ENCODE results near the gene PAOX.

The PAOX gene

DNA sequence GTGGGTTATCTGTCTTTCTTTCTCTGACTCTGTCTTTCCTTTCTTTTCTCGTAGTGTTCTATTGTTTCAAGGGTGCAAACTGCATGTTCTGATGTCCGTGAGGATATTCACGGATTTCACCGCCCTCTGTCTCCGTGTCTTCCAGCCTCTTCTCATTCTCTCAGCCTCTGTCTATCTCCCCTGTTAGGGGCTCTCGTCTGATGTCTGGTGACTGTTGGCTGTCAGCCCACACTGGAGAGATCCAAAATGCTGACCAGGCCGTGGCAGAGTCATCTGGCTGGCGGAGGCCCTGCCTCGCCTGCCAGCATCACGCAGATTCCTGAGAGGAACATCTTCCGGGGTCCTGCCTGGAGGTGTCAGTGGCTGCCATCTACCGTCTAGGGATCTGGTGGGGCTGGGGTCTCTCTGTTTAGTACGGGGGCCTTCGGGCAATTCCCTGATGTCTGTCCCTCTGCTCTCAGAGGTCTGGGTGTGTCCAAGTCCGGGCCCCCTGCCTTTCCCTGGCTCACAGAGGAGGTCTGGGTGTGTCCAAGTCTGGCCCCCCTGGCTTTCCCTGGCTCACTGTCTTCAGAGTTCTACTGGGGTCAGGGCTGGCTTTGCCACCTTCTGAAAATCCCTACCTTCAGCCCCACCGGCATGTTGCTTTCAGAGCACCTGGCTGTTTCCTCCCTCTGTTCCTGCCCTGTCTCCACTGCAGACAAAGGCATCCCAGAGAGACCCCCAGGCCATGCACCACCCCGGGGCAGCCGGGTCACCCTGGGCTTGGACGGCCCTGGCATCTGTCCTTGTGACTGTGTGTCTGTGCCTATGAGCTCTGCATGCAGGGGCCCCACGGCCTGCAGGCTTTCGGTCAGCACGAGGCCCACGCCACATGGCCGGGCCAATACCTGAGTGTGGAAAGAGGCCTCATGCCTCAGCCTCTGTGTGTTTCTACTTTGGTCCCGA is 60.7 kb downstream of the PAOX start:
- no peak for DNase-seq (ENCODE audit: low read depth)

- no peak for DNase-seq (ENCODE audit: low read depth)
These were observed 61.7 kb downstream of the PAOX start for GRCh38 chr10:133440633-133441285.

Data from stimulated activated CD8-positive, alpha-beta memory T cell treated with anti-CD3 and anti-CD28 coated beads, Interleukin-15, amount 100 ng/mL, for 24 hours (primary cell).